ENCODE results near the gene PNPLA2. TPM values are rescaled to one million over a fixed set of nuclear protein-coding genes. Genes with fewer than 3 reads are reported as not detected.

The PNPLA2 gene
- total and polyA plus RNA-seq, 7 donors: 64.8 to 247 (median 125) TPM

DNA sequence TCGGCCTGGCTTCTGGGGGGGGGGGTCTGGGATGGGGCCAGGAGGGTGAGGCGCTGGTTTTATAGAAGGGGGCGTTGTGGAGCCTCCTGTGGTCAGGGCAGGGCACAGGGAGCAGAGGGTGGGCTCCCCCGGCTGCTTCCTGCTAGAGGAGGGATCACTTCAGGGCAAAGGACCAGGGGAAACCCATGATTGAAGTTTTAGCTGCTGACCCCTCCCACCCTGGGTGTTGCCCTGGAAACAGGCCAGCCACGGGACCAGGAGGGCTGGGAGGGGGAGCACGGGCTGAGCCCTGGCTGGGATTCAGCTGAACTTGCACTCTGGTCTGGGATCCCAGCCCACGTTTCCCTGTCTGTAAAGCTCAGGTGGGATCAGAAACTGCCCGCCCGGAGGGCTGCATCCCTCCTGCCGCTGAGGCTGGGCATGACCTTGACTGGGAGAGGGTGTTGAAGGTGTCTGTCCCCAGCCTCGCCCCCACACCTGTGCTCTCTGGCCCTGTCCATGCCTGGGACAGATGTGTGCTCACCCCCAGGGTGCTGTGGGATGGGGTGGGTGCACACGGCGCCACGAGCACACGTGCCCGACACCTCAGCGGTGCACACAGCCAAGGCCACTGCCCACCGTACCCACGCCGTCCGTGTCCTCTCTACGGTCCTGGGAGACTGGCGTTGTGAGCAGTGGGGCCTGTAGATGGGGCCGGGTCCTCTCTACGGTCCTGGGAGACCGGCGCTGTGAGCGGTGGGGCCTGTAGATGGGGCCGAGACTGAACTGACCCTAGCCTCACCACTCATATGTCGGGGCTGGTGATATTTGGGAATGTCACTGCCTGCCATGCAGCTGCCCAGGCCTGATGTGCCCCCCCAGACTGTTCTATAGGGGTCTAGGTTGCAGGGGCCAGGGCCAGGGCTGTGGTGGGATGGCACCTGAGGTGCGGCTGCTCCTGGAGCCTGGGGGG is 26.3 kb downstream of the PNPLA2 start:
- Histone ChIP-seq H3K4me1 (peaks cover 39% of the 10 kb centered on the region), H3K9me3 (no peaks in the 10 kb centered on the region), H3K27ac (peak overlapping the region; percentile 94), H3K4me3 (peak overlapping the region; percentile 93), H3K27me3 (ENCODE audit: insufficient read depth in 3 of 3, low read length in 2 of 3) (peaks cover 0 to 11% (median 0%) of the 10 kb centered on the region in 3 donors), H3K36me3 (ENCODE audit: insufficient read depth in 1 of 2, low read depth in 1 of 2) (peaks cover 0 to 12% of the 10 kb centered on the region in 2 donors)
- peak; percentile 90 to 96 for DNase-seq
- ATAC-seq: peak in 3 of 4 donors; percentile 7 to 35 (median 10)
- intact Hi-C loops (cut with DNase I): loop anchor here (5.0 kb wide), 3 partner anchors 62 to 82 kb away; partner anchors contain the start of genes AP2A2 (in 1 of the 2) and CHID1 (in 1 of the 2)
- 32 to 37% (median 33%) methylated on average over 30 to 31 of the region's 31 CpGs for WGBS, 3 donors
- TF ChIP-seq, protein P1, sequence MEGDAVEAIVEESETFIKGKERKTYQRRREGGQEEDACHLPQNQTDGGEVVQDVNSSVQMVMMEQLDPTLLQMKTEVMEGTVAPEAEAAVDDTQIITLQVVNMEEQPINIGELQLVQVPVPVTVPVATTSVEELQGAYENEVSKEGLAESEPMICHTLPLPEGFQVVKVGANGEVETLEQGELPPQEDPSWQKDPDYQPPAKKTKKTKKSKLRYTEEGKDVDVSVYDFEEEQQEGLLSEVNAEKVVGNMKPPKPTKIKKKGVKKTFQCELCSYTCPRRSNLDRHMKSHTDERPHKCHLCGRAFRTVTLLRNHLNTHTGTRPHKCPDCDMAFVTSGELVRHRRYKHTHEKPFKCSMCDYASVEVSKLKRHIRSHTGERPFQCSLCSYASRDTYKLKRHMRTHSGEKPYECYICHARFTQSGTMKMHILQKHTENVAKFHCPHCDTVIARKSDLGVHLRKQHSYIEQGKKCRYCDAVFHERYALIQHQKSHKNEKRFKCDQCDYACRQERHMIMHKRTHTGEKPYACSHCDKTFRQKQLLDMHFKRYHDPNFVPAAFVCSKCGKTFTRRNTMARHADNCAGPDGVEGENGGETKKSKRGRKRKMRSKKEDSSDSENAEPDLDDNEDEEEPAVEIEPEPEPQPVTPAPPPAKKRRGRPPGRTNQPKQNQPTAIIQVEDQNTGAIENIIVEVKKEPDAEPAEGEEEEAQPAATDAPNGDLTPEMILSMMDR (IDR thresholded peaks at IDR 0.05): no peak

DNA sequence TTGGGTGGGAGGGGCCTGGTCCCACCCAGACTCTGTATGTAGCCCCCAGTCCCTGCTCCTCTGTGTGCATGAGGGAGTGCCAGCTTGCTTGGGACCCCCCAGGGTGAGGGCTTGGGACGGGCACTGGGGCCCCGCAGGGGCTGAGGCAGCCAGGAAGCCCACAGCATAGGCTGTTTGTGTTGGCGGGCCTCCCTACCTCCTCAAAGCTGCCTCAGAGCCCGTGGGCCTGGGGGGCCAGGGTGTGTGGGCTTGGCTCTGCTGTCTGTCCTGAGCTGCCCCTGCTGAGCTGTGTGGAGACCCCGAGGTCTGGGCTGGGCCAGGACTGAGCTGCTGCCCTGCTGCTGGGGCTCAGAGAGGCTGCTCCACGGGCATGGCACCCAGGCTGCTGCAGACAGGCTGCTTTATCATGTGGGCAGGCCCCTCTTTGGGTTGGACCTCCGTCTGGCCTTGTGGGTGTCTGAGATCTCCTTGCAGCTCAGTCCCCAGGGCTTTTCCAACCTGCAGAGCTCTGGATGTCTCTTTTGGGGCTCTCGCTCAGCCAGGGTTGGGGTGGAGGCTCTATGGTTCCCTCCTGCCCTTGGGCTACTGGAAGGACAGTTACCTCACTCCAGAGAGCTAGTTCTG is 27.3 kb downstream of the PNPLA2 start:
- WGBS, 3 donors: 69 to 76% (median 72%) methylated on average over 7 to 8 of the region's 8 CpGs
- Histone ChIP-seq H3K27me3 (ENCODE audit: insufficient read depth in 3 of 3, low read length in 2 of 3) (peaks cover 0 to 11% (median 0%) of the 10 kb centered on the region in 3 donors), H3K4me3 (no peak overlapping the region), H3K9me3 (no peaks in the 10 kb centered on the region), H3K27ac (no peak overlapping the region), H3K36me3 (ENCODE audit: insufficient read depth in 1 of 2, low read depth in 1 of 2) (peaks cover 0 to 2% of the 10 kb centered on the region in 2 donors), H3K4me1 (peaks cover 33% of the 10 kb centered on the region)
- DNase-seq: no peak
- ATAC-seq: no peak
- intact Hi-C loops (cut with DNase I): loop anchor here (2.0 to 5.0 kb wide), 4 partner anchors 61 to 205 kb away; partner anchors contain the start of genes AP2A2 (in 1 of the 2) and CHID1 (in 1 of the 2)
- TF ChIP-seq, protein P1 (IDR thresholded peaks at IDR 0.05): no peak

DNA sequence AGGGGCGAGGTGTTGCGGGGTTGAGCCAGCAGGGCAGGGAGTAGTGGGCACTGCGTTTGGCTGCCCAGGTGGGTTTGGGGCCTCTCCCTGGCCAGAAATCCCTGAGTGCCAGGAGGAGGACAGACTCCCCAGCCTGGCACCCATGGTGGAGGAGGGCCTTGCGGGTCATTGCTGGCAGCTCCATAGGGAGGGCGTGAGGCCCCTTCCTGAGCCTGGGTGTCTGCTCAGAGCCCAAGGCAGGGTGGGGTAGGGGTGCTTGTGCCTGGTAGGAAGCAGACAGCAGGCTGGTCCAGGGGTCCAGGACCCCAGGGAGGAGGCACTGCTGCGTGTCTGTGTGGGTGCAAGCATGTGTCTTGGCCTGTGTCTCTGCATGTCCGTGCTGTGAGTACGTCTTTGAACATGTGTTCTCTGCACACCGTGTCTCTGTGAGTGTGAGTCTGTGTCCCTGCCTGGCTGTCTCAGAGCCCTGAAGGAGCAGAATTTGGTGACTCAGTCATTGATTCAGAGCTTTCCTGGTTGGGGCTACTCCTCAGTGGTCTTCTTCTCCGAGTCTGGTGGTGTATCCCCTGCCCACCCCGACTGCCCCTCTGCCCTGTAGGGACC is 27.9 kb downstream of the PNPLA2 start:
- intact Hi-C loops (cut with DNase I): loop anchor here (2.0 to 5.0 kb wide), 4 partner anchors 61 to 204 kb away; partner anchors contain the start of genes AP2A2 (in 1 of the 2) and CHID1 (in 1 of the 2)
- Histone ChIP-seq H3K27ac (no peak overlapping the region), H3K9me3 (no peaks in the 10 kb centered on the region), H3K27me3 (ENCODE audit: insufficient read depth in 3 of 3, low read length in 2 of 3) (peaks cover 0 to 11% (median 0%) of the 10 kb centered on the region in 3 donors), H3K36me3 (ENCODE audit: insufficient read depth in 1 of 2, low read depth in 1 of 2) (no peaks in the 10 kb centered on the region), H3K4me3 (no peak overlapping the region), H3K4me1 (peaks cover 28% of the 10 kb centered on the region)
- TF ChIP-seq, protein P1 (IDR thresholded peaks at IDR 0.05): no peak
- DNase-seq: no peak
- no peak for ATAC-seq
- 69 to 79% (median 72%) methylated on average over 11 of the region's 11 CpGs for WGBS, 3 donors

DNA sequence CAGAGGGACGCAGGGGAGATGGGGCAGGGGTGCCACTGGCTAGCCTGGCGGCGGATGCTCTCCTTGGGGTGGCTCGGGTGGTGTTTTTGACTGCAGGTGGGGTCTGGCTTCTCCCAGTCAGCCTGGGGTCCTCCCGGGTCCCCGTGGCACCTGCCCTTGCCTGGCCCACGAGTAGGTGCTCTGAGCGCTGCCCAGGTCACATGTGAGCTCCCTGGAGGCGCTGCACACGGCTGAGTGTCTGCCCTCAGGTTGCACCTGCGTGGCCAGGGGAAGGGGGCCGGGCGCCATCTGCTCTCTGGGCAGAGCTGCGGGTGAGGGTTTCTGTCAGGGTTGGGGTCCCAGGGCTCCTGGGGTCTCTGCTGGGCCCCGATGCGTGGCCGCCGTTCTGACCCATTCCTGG is 29.2 kb downstream of the PNPLA2 start:
- no peaks in the 10 kb centered on the region for H3K36me3 ChIP-seq (ENCODE audit: insufficient read depth in 1 of 2, low read depth in 1 of 2)
- 82 to 90% (median 89%) methylated on average over 17 to 18 of the region's 18 CpGs for WGBS, 3 donors
- H3K4me1 ChIP-seq: peaks cover 28% of the 10 kb centered on the region
- TF ChIP-seq, protein P1 (IDR thresholded peaks at IDR 0.05): no peak
- peaks cover 0 to 11% (median 0%) of the 10 kb centered on the region in 3 donors for H3K27me3 ChIP-seq (ENCODE audit: insufficient read depth in 3 of 3, low read length in 2 of 3)
- no peak overlapping the region for H3K27ac ChIP-seq
- no peaks in the 10 kb centered on the region for H3K9me3 ChIP-seq
- no peak for DNase-seq
- H3K4me3 ChIP-seq: no peak overlapping the region
- intact Hi-C loops (cut with DNase I): loop anchor here (1.0 to 5.0 kb wide), 6 partner anchors 59 to 203 kb away; partner anchors contain the start of genes AP2A2 (in 1 of the 2) and CHID1 (in 1 of the 2)
- ATAC-seq: no peak

Data from psoas muscle (tissue), 8 donors.